ENCODE results near the gene IFI27L2.
A peak's percentile ranks its signal among the peaks of the same experiment; 100 is the strongest.

Gene IFI27L2

DNA sequence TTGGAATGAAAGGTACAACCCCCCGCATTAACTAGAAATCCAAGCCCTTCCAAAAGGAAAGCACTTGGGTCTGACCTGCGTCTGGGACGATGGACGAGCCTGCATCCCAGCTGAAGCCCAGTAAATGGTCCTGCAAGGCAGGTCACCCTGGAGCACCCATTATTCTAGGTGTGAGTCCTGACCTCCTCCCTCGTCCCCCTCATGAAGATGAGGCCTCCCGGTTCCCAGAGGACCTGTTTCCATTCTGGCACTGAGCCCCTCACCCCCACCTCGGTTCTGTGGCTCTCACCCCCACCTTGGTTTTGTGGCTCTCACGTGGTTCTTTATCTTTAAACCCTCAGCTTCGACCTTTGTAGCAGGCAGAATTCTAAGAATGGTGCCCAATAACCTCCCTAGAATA is 11.5 kb downstream of the IFI27L2 start:
- TF ChIP-seq CTCF (conservative IDR thresholded peaks at IDR 0.05; ENCODE audit: low read length): no peak
- no peak for DNase-seq (ENCODE audit: low read depth)
- no peak overlapping the region for H3K4me3 ChIP-seq (ENCODE audit: low read length)

DNA sequence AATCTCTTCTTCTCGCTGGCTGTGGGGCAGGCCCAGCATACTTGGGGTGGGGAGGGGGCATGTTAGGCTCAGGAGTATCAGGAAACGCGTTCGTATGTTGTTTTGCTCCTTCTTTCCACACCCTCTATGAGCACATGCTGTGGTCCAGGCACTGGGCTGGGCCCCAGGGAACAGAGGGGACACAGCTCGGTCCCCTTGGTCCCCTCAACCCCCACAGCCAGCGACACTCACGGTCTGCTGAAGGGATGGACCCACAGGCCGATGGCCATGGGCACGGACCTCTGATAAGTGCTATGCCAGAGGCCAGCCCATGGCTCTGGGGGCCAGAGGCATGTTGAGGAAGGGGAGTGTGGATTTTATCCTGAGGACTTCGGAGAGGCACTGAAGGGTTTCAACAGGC is 12.7 kb downstream of the IFI27L2 start:
- no peak overlapping the region for H3K4me3 ChIP-seq (ENCODE audit: low read length)
- TF ChIP-seq CTCF (conservative IDR thresholded peaks at IDR 0.05; ENCODE audit: low read length): no peak
- no peak for DNase-seq (ENCODE audit: low read depth)

GRCh38 chr14:94115631-94116030 is 13.8 kb downstream of the IFI27L2 start:
- no peak for DNase-seq (ENCODE audit: low read depth)
- TF ChIP-seq CTCF (conservative IDR thresholded peaks at IDR 0.05; ENCODE audit: low read length): no peak
- no peak overlapping the region for H3K4me3 ChIP-seq (ENCODE audit: low read length)

DNA sequence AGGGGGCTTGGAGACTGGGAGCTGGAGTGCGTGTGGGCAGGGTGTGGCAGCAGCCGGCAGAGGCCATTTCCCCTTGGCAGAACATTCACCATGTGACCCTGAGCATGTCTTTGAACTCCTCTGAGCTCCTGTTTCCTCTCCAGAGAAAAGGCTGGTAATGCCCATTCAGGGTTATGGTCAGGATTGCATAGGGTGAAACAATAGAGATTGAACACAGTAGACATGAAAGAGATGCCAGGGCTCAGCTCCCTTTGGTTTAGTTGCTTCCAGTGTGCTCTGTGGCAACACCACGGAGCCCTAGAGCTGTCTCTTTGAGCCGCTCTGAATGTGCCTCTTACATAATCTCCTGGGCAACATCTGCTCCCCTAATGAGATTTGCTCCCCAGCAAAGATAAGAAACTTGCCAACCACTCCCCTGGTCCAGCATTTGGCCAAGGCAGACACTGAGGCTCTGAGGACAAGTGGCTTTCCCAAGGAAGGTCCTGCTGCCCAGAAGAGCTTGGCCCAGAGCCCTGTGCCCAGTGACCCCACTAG is 14.3 kb downstream of the IFI27L2 start:
- H3K4me3 ChIP-seq (ENCODE audit: low read length): no peak overlapping the region
- peak; percentile 24 for DNase-seq (ENCODE audit: low read depth)
- TF ChIP-seq CTCF (conservative IDR thresholded peaks at IDR 0.05; ENCODE audit: low read length): no peak

DNA sequence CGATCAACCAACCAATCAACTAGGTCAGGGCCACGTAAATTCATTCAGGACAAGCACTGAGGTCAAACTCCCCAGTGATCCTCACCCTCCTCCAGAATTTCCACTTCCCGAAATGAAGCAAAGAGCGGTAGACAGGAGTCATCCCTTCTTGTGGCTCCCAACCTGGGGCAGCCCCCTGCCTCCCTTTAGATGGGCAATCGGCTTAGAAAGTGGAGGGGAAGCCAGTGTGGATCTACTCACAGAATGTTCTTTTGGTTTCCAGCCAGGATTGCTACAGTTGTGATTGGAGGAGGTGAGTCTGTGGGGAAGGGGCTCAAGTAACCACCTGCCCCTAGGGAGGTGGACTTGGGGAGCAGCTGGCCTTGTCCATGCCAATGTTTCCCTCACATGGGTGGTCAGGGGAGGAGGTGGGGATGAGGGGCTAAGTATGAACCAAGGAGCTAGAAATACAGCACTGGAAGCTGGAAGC is 14.8 kb downstream of the IFI27L2 start:
- TF ChIP-seq CTCF (conservative IDR thresholded peaks at IDR 0.05; ENCODE audit: low read length): no peak
- H3K4me3 ChIP-seq (ENCODE audit: low read length): no peak overlapping the region
- DNase-seq (ENCODE audit: low read depth): no peak

GRCh38 chr14:94113908-94114588 is 15.4 kb downstream of the IFI27L2 start:
- no peak for TF ChIP-seq CTCF (conservative IDR thresholded peaks at IDR 0.05; ENCODE audit: low read length)
- no peak overlapping the region for H3K4me3 ChIP-seq (ENCODE audit: low read length)
- DNase-seq (ENCODE audit: low read depth): no peak

DNA sequence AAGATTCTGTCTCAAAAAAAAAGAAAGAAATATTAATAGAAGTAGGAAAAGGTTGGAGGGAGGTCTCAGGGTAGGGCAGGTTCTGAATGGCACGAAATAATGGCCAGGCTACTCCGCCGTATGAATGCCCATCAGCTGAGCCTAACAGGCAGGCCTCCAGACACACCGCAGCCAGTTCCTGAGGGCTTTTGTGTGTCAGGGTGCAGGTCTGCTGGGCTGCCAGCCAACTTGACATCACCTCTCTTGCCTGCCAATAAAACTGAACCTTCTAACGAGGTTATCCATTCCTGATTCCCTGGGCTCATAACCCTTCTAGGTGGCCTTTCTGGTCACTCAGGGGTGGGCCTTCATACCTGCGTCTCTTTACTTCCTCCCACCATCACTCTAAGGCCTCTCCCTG is 15.9 kb downstream of the IFI27L2 start:
- TF ChIP-seq CTCF (conservative IDR thresholded peaks at IDR 0.05; ENCODE audit: low read length): no peak
- no peak for DNase-seq (ENCODE audit: low read depth)

More for the DNA sequence above, 15.9 kb downstream of the IFI27L2 start:
- H3K4me3 ChIP-seq (ENCODE audit: low read length): no peak overlapping the region

Measured in AG10803 (cell line).